Activated naive CD4-positive, alpha-beta T cell treated with Interleukin-2 at 50 U/mL for 16 hours (primary cell): ENCODE measurements around the gene KIT.

ENCODE experiments used
- DNase-seq: peaks from one replicate; pipeline ENCODE4 v3.0.0-alpha.2; 2020

KIT gene

GRCh38 chr4:54708339-54709279, 50.9 kb downstream of the KIT start:
- DNase-seq = no peak

- no peak for DNase-seq
These were observed 51.6 kb downstream of the KIT start for GRCh38 chr4:54709400-54709799.

GRCh38 chr4:54712206-54712605, 54.4 kb downstream of the KIT start:
- no peak for DNase-seq

- no peak for DNase-seq
These were observed 56.9 kb downstream of the KIT start for GRCh38 chr4:54714631-54715030.

- DNase-seq = no peak
These were observed 58.8 kb downstream of the KIT start for GRCh38 chr4:54716478-54717065.

GRCh38 chr4:54717694-54718093, 59.9 kb downstream of the KIT start:
- no peak for DNase-seq

- no peak for DNase-seq
These were observed 61.6 kb downstream of the KIT start for GRCh38 chr4:54719378-54719777.

- no peak for DNase-seq
These were observed 65.5 kb downstream of the KIT start for GRCh38 chr4:54723220-54723619.

- DNase-seq = no peak
These were observed 66.1 kb downstream of the KIT start for GRCh38 chr4:54723820-54724219.

GRCh38 chr4:54726907-54727306, 69.2 kb downstream of the KIT start:
- no peak for DNase-seq

- DNase-seq = no peak
These were observed 69.6 kb downstream of the KIT start for GRCh38 chr4:54727346-54727745.

- no peak for DNase-seq
These were observed 70.6 kb downstream of the KIT start for GRCh38 chr4:54728368-54728767.

GRCh38 chr4:54729256-54729655, 71.5 kb downstream of the KIT start:
- no peak for DNase-seq

- no peak for DNase-seq
These were observed 72.8 kb downstream of the KIT start for GRCh38 chr4:54730581-54730980.

- no peak for DNase-seq
These were observed 73.8 kb downstream of the KIT start for GRCh38 chr4:54731552-54731951.

- no peak for DNase-seq
These were observed 74.2 kb downstream of the KIT start for GRCh38 chr4:54731976-54732375.

- no peak for DNase-seq
These were observed 79.7 kb downstream of the KIT start for GRCh38 chr4:54737421-54737820.

GRCh38 chr4:54741202-54741601, 83.4 kb downstream of the KIT start:
- no peak for DNase-seq

- no peak for DNase-seq
These were observed 85.1 kb downstream of the KIT start for GRCh38 chr4:54742636-54743399.

- DNase-seq = no peak
These were observed 85.8 kb downstream of the KIT start for GRCh38 chr4:54743562-54743961.

- DNase-seq = no peak
These were observed 86.7 kb downstream of the KIT start for GRCh38 chr4:54744487-54744886.

- DNase-seq = no peak
These were observed 87.4 kb downstream of the KIT start for GRCh38 chr4:54745031-54745770.

GRCh38 chr4:54746218-54746617, 88.5 kb downstream of the KIT start:
- DNase-seq = no peak
